GM18951 (cell line): ENCODE data around the gene TOM1L2.

Experiments
- POLR2A ChIP-seq: IDR thresholded peaks from 4 replicates; pipeline ENCODE4 v1.6.1; 2011; ENCODE audit warnings: mild to moderate bottlenecking; ENCODE audit not compliant: insufficient read length, insufficient read depth; ENCODE audit errors: extremely low read depth
- in situ Hi-C: fragments of 300-500 bp; cut with MboI; formaldehyde crosslinking; loops from one replicate; pipeline ENCODE4 v1.12.0; 2022; ENCODE audit warnings: low sequenced_read_pairs, mixed read lengths, inconsistent platforms; ENCODE audit not compliant: unreplicated experiment

Gene TOM1L2

GRCh38 chr17:17866897-17867296, 105.3 kb downstream of the TOM1L2 start:
- in situ Hi-C loops = loop anchor here (10.0 kb wide), 1 partner anchor 192 kb away; no protein-coding TSS in a partner anchor
- TF ChIP-seq POLR2A = no peak

- in situ Hi-C loops = loop anchor here (10.0 kb wide), 1 partner anchor 192 kb away; no protein-coding TSS in a partner anchor
- no peak for TF ChIP-seq POLR2A
Observed at GRCh38 chr17:17866425-17866824, 105.8 kb downstream of the TOM1L2 start.

GRCh38 chr17:17865035-17865434, 107.2 kb downstream of the TOM1L2 start:
- in situ Hi-C loops = loop anchor here (10.0 kb wide), 1 partner anchor 190 kb away; no protein-coding TSS in a partner anchor
- no peak for TF ChIP-seq POLR2A

GRCh38 chr17:17860766-17861107, 111.5 kb downstream of the TOM1L2 start:
- in situ Hi-C loops = loop anchor here (10.0 kb wide), 1 partner anchor 186 kb away; no protein-coding TSS in a partner anchor
- no peak for TF ChIP-seq POLR2A

- in situ Hi-C loops = loop anchor here (10.0 kb wide), 1 partner anchor 185 kb away; no protein-coding TSS in a partner anchor
- TF ChIP-seq POLR2A = no peak
Observed at GRCh38 chr17:17859909-17860765, 112.1 kb downstream of the TOM1L2 start.

GRCh38 chr17:17857496-17857895, 114.7 kb downstream of the TOM1L2 start:
- in situ Hi-C loops = no loop called here
- TF ChIP-seq POLR2A = no peak

GRCh38 chr17:17856386-17856785, 115.8 kb downstream of the TOM1L2 start:
- no peak for TF ChIP-seq POLR2A
- in situ Hi-C loops = no loop called here

GRCh38 chr17:17855976-17856375, 116.2 kb downstream of the TOM1L2 start:
- in situ Hi-C loops = no loop called here
- no peak for TF ChIP-seq POLR2A

- TF ChIP-seq POLR2A = no peak
- in situ Hi-C loops = no loop called here
Observed at GRCh38 chr17:17853811-17854447, 118.3 kb downstream of the TOM1L2 start.

GRCh38 chr17:17852930-17853329, 119.3 kb downstream of the TOM1L2 start:
- no peak for TF ChIP-seq POLR2A

GRCh38 chr17:17851103-17852002, 120.8 kb downstream of the TOM1L2 start:
- in situ Hi-C loops = no loop called here
- TF ChIP-seq POLR2A = no peak

More at GRCh38 chr17:17852930-17853329, 119.3 kb downstream of the TOM1L2 start:
- in situ Hi-C loops = no loop called here

GRCh38 chr17:17849845-17850373, 122.3 kb downstream of the TOM1L2 start:
- no peak for TF ChIP-seq POLR2A

More at GRCh38 chr17:17849845-17850373, 122.3 kb downstream of the TOM1L2 start:
- in situ Hi-C loops = no loop called here
